NCI-H128 (cell line): ENCODE measurements around the gene LSR.
"Not testable (repeated sequence)": the region's sequence is repeated elsewhere in the genome, so short reads cannot be mapped to it uniquely, and the experiment has no call there.

Source experiments
- DNase-seq: peaks from one replicate; lab custom pipeline; 2025; ENCODE audit not compliant: unreplicated experiment; lab: John Stamatoyannopoulos, UW

The LSR gene

GRCh38 chr19:35284153-35285094 is 35.6 kb downstream of the LSR start:
- DNase-seq: no peak

GRCh38 chr19:35285095-35285449 is 36.3 kb downstream of the LSR start:
- DNase-seq: no peak

- DNase-seq: not testable (repeated sequence)
Observed at GRCh38 chr19:35285465-35285864, 36.7 kb downstream of the LSR start.

- DNase-seq: not testable (repeated sequence)
Observed at GRCh38 chr19:35286101-35286500, 37.3 kb downstream of the LSR start.

GRCh38 chr19:35287713-35288112 is 38.9 kb downstream of the LSR start:
- DNase-seq: no peak

GRCh38 chr19:35288331-35288730 is 39.5 kb downstream of the LSR start:
- DNase-seq: no peak

GRCh38 chr19:35288906-35289305 is 40.1 kb downstream of the LSR start:
- no peak for DNase-seq

GRCh38 chr19:35290381-35291127 is 41.8 kb downstream of the LSR start:
- no peak for DNase-seq

GRCh38 chr19:35291259-35291658 is 42.5 kb downstream of the LSR start:
- DNase-seq: no peak

- no peak for DNase-seq
Observed at GRCh38 chr19:35291916-35292315, 43.1 kb downstream of the LSR start, which contains the start of gene MAG. Gene MAG (plus strand): TSS chr19:35292161. CDS start chr19:35295409, 3,248 bp downstream.

- DNase-seq: no peak
Observed at GRCh38 chr19:35292421-35293362, 43.9 kb downstream of the LSR start.

- DNase-seq: no peak
Observed at GRCh38 chr19:35293363-35293739, 44.5 kb downstream of the LSR start.

GRCh38 chr19:35293808-35294207 is 45.0 kb downstream of the LSR start:
- DNase-seq: no peak

GRCh38 chr19:35294328-35294727 is 45.5 kb downstream of the LSR start:
- no peak for DNase-seq

- no peak for DNase-seq
Observed at GRCh38 chr19:35294859-35295791, 46.3 kb downstream of the LSR start.

GRCh38 chr19:35295792-35296462 is 47.1 kb downstream of the LSR start:
- no peak for DNase-seq

GRCh38 chr19:35296644-35297514 is 48.1 kb downstream of the LSR start:
- DNase-seq: no peak

- no peak for DNase-seq
Observed at GRCh38 chr19:35297515-35297848, 48.7 kb downstream of the LSR start.

GRCh38 chr19:35297922-35298321 is 49.1 kb downstream of the LSR start:
- DNase-seq: no peak
